OCI-LY7 (cell line): Measurements from ENCODE around the gene EPS8L2. TPM values are rescaled to one million over a fixed set of nuclear protein-coding genes. Genes with fewer than 3 reads are reported as not detected.

Experiments
- BruUV-seq: library from RNA; stranded (reverse); fragments of 400-500 nt; replicated peaks from 2 replicates; lab custom pipeline; 2021; lab: Mats Ljungman, UMichigan
- CTCF ChIA-PET: fragments of 300-600 bp; sonication (Branson Sonifier 250); formaldehyde crosslinking; loops from one replicate; lab custom pipeline; 2022; ENCODE audit warnings: antibody characterized with exemption; ENCODE audit not compliant: unreplicated experiment; lab: Charles Lee
- POLR2A ChIA-PET: fragments of 300-600 bp; sonication (Branson Sonifier 250); formaldehyde crosslinking; loops from one replicate; lab custom pipeline; 2022; ENCODE audit warnings: antibody characterized with exemption; lab: Charles Lee
- DNase-seq: peaks from one replicate; pipeline ENCODE4 v3.0.0-alpha.2; 2015; ENCODE audit warnings: low spot score
- H2AFZ ChIP-seq: fragments of 200-600 bp; sonication (generic), shearing (Covaris generic); 2 replicates; pipeline ENCODE4 v1.6.1; 2014; ENCODE audit warnings: mild to moderate bottlenecking, antibody characterized with exemption, low read length, moderate library complexity
- H3K27ac ChIP-seq: fragments of 200-600 bp; sonication (generic); 2 replicates; pipeline ENCODE4 v1.5.1; 2014; ENCODE audit warnings: mixed run types, low read depth, mild to moderate bottlenecking, moderate library complexity, low read length, inconsistent platforms; ENCODE audit not compliant: poor library complexity, severe bottlenecking
- H3K36me3 ChIP-seq: fragments of 200-600 bp; sonication (generic); 2 replicates; pipeline ENCODE4 v1.6.1; 2014; ENCODE audit warnings: mild to moderate bottlenecking, antibody characterized with exemption, low read length, moderate library complexity, mixed read lengths; ENCODE audit not compliant: insufficient read depth
- H3K4me1 ChIP-seq: fragments of 200-600 bp; sonication (generic); 2 replicates; pipeline ENCODE4 v1.5.1; 2014; ENCODE audit warnings: mild to moderate bottlenecking, low read length; ENCODE audit not compliant: insufficient read depth, poor library complexity, severe bottlenecking
- H3K4me2 ChIP-seq: fragments of 200-600 bp; sonication (generic); 2 replicates; pipeline ENCODE4 v1.6.1; 2014; ENCODE audit warnings: mild to moderate bottlenecking, low read length
- H3K4me3 ChIP-seq: fragments of 200-600 bp; sonication (generic); 2 replicates; pipeline ENCODE4 v1.5.1; 2014; ENCODE audit warnings: mild to moderate bottlenecking, low read depth, low read length; ENCODE audit not compliant: poor library complexity, severe bottlenecking
- H3K79me2 ChIP-seq: fragments of 200-600 bp; sonication (generic); 2 replicates; pipeline ENCODE4 v1.6.1; 2016; ENCODE audit warnings: low read depth, mild to moderate bottlenecking, low read length, moderate library complexity, mixed read lengths; ENCODE audit not compliant: insufficient read depth
- H3K9me2 ChIP-seq: fragments of 200-600 bp; sonication (generic); 2 replicates; pipeline ENCODE4 v1.6.1; 2016; ENCODE audit warnings: mild to moderate bottlenecking, low read length, mixed read lengths; ENCODE audit not compliant: insufficient read depth
- H3K9me3 ChIP-seq: fragments of 200-600 bp; sonication (generic); 2 replicates; pipeline ENCODE4 v1.6.1; 2014; ENCODE audit warnings: mild to moderate bottlenecking, mixed run types, low read length, mixed read lengths
- H4K20me1 ChIP-seq: fragments of 200-600 bp; sonication (generic); 2 replicates; pipeline ENCODE4 v1.6.1; 2014; ENCODE audit warnings: mild to moderate bottlenecking, antibody characterized with exemption, low read length, moderate library complexity, mixed read lengths; ENCODE audit not compliant: insufficient read depth
- CTCF ChIP-seq: fragments of 200-600 bp; sonication (generic); conservative IDR thresholded peaks from 2 replicates; pipeline ENCODE4 v1.5.1; 2014; ENCODE audit warnings: mild to moderate bottlenecking, antibody characterized with exemption, low read length, moderate library complexity, mixed read lengths
- EZH2phosphoT487 ChIP-seq: fragments of 200-600 bp; sonication (generic); IDR thresholded peaks from 2 replicates; pipeline ENCODE4 v1.6.1; 2018; ENCODE audit warnings: low read depth, borderline replicate concordance, mild to moderate bottlenecking, mixed run types, antibody characterized with exemption, low read length, moderate library complexity, mixed read lengths
- intact Hi-C: fragments of 100-400 bp; cut with micrococcal nuclease; formaldehyde crosslinking; loops from one replicate; pipeline ENCODE4 v1.10.0; 2022; ENCODE audit not compliant: unreplicated experiment
- total RNA-seq, 2 experiments: library from RNA; depleted of rRNA in 1 of 2; stranded (reverse); fragments of >200 nt in 1 of 2; shearing (Covaris generic) in 1 of 2; gene quantifications; 2 replicates each; pipeline ENCODE4 v1.2.3, GENCODE V29; 2014 to 2022

The EPS8L2 gene
- total RNA-seq, 2 experiments from 2014 or later: 3.8 to 7.1 TPM

GRCh38 chr11:690738-691633 is 15.0 kb upstream of the EPS8L2 start:
- CTCF ChIA-PET: no interaction called here
- DNase-seq: no peak
- Histone ChIP-seq H3K9me2 (no peaks in the 10 kb centered on the region), H3K36me3 (peaks cover 45% of the 10 kb centered on the region), H3K4me1 (peaks cover 17% of the 10 kb centered on the region), H3K4me2 (no peak overlapping the region), H2AFZ (no peak overlapping the region), H3K79me2 (peaks cover 17% of the 10 kb centered on the region; the same call in 1 of the 2 replicates), H4K20me1 (no peaks in the 10 kb centered on the region), H3K4me3 (no peak overlapping the region), H3K27ac (no peak overlapping the region), H3K9me3 (no peaks in the 10 kb centered on the region)
- POLR2A ChIA-PET: no interaction called here
- intact Hi-C loops: no loop called here
- TF ChIP-seq EZH2phosphoT487: no peak
- TF ChIP-seq CTCF: no peak
- no TSS peak for BruUV-seq

- no peak for TF ChIP-seq CTCF
- TF ChIP-seq EZH2phosphoT487: no peak
- no peak overlapping the region for H3K27ac ChIP-seq
- H3K9me3 ChIP-seq: no peaks in the 10 kb centered on the region
- no peak overlapping the region for H3K4me3 ChIP-seq
- intact Hi-C loops: no loop called here
- BruUV-seq: no TSS peak
- H3K9me2 ChIP-seq: no peaks in the 10 kb centered on the region
- peaks cover 25% of the 10 kb centered on the region; the same call in 1 of the 2 replicates for H3K79me2 ChIP-seq
- H4K20me1 ChIP-seq: no peaks in the 10 kb centered on the region
- DNase-seq: no peak
- ChIA-PET CTCF (interaction anchor here (0.6 kb wide), 1 partner anchor 31 kb away, joined by 4 read pairs; no protein-coding TSS in a partner anchor), POLR2A (no interaction called here)
- H3K36me3 ChIP-seq: peaks cover 35% of the 10 kb centered on the region
- no peak overlapping the region for H2AFZ ChIP-seq
- no peak overlapping the region for H3K4me2 ChIP-seq
- peaks cover 22% of the 10 kb centered on the region for H3K4me1 ChIP-seq
Measured at GRCh38 chr11:691710-692590, 14.1 kb upstream of the EPS8L2 start.
